Stimulated activated CD8-positive, alpha-beta memory T cell treated with anti-CD3 and anti-CD28 coated beads, Interleukin-4, amount 100 ng/mL, for 24 hours (primary cell): ENCODE results near the gene MRPL36.
"Not testable (repeated sequence)": the region's sequence is repeated elsewhere in the genome, so short reads cannot be mapped to it uniquely, and the experiment has no call there.

Source experiments
- DNase-seq: peaks from one replicate; pipeline ENCODE4 v3.0.0-alpha.2; 2020; ENCODE audit warnings: low read depth

Gene MRPL36

GRCh38 chr5:1796371-1797102 is 3.1 kb downstream of the MRPL36 start:
- no peak for DNase-seq

- no peak for DNase-seq
Measured at GRCh38 chr5:1795931-1796330, 3.7 kb downstream of the MRPL36 start.

- DNase-seq = no peak
Measured at GRCh38 chr5:1795506-1795905, 4.1 kb downstream of the MRPL36 start.

DNA sequence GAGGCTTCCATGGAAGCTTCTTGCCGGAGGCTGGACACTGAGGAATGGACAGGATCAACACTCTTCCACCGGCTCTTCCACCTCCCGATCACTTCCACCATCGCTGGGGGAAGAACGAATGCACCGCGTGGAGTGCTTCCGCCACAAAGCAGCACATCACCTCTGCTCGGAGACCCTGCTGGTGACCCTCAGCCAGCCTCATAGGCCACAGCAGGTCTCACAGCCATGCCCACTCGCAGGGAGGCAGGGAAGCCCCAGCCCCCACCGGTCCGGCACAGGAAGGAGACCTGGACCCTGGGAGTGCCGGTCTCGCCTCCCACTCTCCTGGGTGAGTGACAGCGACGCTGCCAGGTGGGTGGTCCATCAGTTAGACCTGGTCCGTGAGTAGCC is 4.7 kb downstream of the MRPL36 start:
- no peak for DNase-seq

DNA sequence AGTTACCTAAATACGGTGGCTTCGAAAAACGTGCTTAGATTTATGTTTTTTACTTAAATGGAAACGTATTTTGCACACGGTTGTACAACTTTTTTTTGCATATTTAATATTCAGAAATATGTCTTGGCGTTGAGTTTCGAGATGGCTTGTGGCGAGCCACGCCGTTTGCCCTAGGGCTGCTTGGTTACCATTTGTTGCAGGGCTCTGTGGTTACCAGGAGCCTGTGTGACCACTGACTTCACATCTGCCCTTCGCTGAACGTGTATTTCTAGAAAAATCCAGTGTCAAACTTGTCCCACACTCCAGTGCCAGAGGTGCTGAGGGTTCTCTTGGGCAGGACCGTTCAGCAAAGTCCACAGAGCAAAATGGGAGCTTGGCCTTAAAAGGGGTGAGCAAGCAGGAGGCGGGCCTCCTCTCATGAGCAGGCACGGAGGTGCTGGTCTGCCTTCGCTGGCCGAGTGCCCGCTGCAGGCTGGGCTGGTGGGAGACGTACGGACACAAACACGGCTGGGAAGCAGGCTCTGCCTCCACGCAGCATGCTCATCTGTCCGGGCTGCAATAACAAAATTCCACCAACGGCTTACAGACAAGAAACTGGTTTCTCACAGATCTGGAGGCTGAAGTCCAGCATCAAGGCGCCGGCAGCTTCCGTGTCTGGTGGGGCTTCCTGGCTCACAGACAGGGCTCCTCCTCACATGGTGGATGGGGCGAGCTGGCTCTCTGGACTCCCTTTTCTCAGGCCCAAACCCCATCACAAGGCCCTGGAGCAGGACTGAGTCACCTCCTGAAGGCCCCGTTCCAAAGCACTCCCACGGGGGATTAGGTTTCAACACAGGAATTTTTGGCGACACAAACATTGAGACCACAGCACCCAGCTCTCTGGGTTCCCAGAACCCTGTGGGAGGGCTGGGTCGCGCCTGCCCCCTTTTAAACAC is 5.4 kb downstream of the MRPL36 start:
- no peak for DNase-seq

GRCh38 chr5:1793301-1793740 is 6.3 kb downstream of the MRPL36 start:
- DNase-seq = peak; percentile 34

GRCh38 chr5:1792842-1793266 is 6.8 kb downstream of the MRPL36 start:
- peak; percentile 56 for DNase-seq

GRCh38 chr5:1791176-1791575 is 8.5 kb downstream of the MRPL36 start:
- no peak for DNase-seq

DNA sequence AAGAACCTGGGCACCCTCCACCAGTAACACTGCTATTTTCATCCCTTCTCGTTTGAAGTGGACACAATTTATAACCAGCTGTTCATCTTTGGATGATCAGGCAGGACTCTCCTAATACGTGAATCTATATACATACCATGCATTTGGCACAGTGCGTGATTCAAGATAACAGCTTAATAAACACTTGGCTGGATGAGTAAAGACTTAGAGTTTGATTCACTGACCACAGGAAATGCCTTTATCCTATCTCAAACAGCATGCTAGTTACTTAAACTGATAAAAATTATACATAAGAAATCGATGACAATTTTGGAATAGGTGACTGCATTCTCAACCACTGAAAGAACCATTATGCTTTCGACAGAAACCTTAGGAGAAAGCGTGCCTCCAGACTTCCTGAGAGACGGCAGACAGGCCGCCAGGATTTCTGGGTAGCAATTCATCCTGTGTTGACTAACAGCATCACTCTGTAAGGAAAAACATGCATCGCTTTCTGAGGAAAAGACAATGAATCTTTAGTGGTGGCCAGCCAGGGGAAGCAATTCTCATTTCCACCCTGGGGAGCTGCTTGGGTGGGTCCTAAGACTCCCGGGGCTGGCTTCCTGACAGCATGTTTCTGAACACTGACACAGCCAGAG is 9.7 kb downstream of the MRPL36 start:
- DNase-seq = no peak

DNA sequence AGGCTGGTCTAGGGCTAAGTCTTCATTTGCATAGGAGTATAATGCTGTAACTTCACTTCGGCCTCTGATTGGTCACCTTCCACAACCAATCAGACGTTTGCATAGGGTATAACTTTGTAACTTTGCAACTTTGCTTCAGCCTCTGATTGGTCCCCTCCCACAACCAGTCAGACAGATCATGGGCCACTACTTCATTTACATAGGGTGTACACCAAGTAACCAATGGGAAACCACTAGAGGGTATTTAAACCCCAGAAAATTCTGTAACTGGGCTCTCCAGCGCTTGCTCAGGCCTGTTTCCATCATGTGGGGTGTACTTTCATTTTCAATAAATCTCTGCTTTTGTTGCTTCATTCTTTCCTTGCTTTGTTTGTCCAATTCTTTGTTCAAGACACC is 10.2 kb downstream of the MRPL36 start:
- not testable (repeated sequence) for DNase-seq

GRCh38 chr5:1788828-1789227 is 10.8 kb downstream of the MRPL36 start:
- no peak for DNase-seq

DNA sequence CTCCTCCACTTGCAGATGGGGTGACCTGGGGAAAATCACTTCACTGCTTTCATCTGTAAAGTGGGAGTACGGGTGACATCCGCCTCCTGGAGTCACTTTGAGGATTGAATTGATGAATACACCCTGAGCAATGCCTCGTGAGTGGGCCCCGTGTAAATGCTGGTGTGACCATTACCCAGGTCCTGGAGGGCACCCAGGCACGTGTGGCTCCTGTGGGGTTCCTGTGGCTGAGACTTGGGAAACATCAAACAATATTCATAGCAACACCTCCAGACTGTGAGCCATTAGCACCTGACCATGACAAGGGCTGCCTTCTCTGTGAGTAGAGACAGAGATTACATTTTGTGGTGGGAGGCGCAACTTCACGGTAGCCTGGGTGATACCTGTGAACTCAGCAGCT is 11.4 kb downstream of the MRPL36 start:
- DNase-seq = no peak

DNA sequence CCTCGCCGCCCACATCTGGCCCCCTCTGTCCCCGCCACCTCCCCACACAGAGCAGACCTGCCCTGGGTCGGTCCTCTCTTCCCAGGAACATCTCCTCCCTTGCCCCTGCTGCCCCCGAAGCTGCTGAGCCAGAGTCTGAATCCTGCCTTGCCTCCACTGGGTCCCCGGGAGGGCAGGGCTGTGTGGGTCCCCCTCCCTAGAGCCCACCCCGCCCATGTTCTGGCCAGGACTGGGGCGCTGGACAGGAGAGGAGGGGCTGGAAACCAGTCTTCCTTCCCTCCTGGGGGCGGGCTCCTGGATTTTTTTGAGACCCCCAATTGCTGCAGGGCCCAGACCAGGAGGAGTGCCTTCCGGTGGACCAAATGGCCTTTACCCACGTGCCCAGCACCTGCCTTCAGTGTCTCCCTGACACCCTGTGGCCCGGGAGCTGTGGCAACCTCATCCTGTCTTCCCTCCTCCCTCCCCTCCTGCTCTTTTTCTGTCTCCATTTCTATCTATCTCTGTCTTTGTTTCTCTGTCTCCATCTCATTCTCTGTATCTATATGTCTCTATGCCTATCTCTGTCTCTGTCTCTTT is 12.1 kb downstream of the MRPL36 start:
- DNase-seq = no peak

DNA sequence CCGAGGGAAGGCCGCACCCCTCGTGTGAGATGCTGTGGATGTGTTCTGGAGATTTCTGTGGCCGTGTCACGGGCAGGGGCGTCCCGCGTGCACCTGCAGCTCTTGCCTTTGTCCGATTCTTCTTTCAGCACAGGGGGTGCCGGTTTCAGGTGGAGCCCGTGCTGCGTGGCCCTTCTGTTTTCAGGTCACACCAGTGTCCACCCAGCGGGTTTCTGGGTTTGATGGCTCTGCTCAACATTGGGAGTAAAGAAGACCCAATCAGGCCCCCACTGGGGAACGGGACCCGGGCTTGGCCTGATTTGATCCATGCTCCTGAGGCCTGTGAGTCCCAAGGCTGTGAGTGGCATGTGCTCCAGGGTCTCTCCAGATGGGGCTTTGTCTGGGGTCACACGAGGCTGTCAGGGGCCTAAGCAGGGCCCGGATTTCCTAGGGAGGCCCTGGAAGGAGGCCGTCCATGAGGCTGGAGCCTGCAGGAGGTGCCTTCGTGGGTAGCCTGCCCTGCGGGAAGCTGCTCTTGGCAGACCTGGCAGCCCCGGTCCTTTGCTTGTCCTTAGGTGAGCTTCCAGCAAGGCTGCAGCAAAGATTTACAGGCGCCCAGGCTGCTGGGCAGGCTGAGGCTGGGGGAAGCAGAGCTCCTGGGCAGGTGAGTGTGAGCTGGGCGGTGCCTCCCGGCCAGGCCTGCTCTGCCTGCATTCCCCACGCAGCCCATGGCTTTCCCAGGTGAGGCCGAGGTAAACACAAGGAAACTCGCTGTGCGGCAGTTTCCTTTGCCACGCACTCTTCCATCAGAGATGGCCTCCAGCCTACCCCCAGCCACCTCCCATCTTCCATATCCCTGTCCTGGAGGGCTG is 12.8 kb downstream of the MRPL36 start:
- no peak for DNase-seq

DNA sequence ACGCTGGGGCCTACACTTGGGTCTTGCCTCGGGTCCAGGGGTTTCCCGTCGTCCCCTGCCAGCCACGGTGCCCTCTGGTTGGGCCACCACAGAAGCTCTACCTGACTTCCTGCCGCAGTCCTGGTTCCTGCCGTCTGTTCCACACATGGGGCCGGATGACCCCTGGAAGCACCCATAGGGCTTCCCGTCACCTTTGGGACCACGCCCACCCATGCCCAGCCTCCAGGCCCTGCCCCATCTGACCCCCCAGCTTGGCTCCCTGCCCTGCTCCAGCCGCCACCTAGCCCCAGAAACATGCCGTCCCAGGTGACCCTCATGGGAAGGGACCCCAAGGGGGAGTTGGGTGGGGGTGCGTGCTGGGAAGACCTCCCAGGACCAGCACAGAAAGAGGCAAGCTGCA is 13.7 kb downstream of the MRPL36 start:
- no peak for DNase-seq

DNA sequence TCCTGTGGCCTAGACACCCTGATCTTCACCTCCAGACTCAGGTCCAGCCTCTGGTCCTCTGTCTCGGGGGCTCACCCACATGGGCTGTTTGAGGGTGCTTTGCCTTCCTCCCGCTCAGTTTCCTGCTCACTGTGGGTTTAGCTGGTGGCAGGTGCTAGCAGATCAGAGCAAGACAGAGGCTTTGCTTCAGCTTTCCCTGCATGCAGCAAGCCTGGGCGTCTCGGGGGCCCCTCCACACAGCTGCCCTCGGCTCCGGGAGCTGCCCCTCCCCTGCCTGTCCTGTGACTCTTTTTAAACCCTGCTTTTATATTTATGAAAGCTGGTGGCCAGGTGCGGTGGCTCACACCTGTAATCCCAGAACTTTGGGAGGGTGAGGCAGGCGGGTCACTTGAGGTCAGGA is 14.6 kb downstream of the MRPL36 start:
- no peak for DNase-seq

- no peak for DNase-seq
Measured at GRCh38 chr5:1784197-1785050, 15.2 kb downstream of the MRPL36 start.

DNA sequence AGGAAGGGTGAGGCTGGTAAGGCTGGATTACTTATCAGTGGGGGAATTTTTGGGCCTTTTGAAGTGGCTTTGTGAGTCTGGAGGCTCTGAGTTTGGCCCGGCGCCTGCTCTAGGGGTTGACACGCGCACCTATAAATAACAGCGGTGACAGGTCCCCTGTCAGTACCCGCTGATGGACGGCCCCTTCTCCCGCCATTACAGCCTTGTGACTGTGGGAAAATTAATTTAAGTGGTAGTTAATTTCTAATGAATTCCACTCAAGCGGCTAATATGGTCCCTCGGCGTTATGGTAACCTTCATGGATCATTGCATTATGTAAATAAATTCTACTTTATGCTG is 16.5 kb downstream of the MRPL36 start:
- DNase-seq = no peak

- no peak for DNase-seq
Measured at GRCh38 chr5:1782385-1783215, 17.0 kb downstream of the MRPL36 start.
